ENCODE results near the gene SEZ6. TPM values are rescaled to one million over a fixed set of nuclear protein-coding genes. Genes with fewer than 3 reads are reported as not detected.

SEZ6 gene
- total and polyA plus RNA-seq, 4 donors, result 0.07 to 0.54 (median 0.18) TPM; not detected in 1

GRCh38 chr17:29014716-29015115 is 8.9 kb upstream of the SEZ6 start:
- TF ChIP-seq CTCF (IDR thresholded peaks at IDR 0.05; ENCODE audit: control extremely low read depth, extremely low read depth), result no peak
- H3K4me3 ChIP-seq, result no peak overlapping the region
- WGBS, 2 donors, result 68 to 70% methylated on average over 5 of the region's 5 CpGs
- H3K9ac ChIP-seq (ENCODE audit: insufficient read depth in 1 of 2, low read length in 2 of 2), result no peak overlapping the region
- H3K27me3 ChIP-seq (ENCODE audit: control insufficient read depth in 3 of 3, insufficient read depth in 3 of 3, low read length in 2 of 3), result peaks cover 7 to 34% (median 17%) of the 10 kb centered on the region in 3 donors
- H3K36me3 ChIP-seq (ENCODE audit: control insufficient read depth in 4 of 4, insufficient read depth in 4 of 4, low read length in 4 of 4), result no peaks in the 10 kb centered on the region
- H3K9me3 ChIP-seq (ENCODE audit: control insufficient read depth in 4 of 4, insufficient read depth in 3 of 4, low read length in 3 of 4), result no peaks in the 10 kb centered on the region
- DNase-seq (no peak), ATAC-seq (ENCODE audit: insufficient read depth, low FRiP score) (no peak)
- H3K27ac ChIP-seq (ENCODE audit: low read depth in 1 of 2, low read length in 1 of 2), result no peak overlapping the region
- H3K4me1 ChIP-seq (ENCODE audit: control insufficient read depth in 5 of 5, insufficient read depth in 5 of 5, low read length in 5 of 5), result peaks cover 0 to 4% (median 0%) of the 10 kb centered on the region in 5 donors

GRCh38 chr17:29012535-29012934 is 6.7 kb upstream of the SEZ6 start:
- no peak overlapping the region for H3K4me3 ChIP-seq
- ATAC-seq (ENCODE audit: insufficient read depth, low FRiP score) (no peak), DNase-seq (no peak)
- H3K27me3 ChIP-seq (ENCODE audit: control insufficient read depth in 3 of 3, insufficient read depth in 3 of 3, low read length in 2 of 3), result peaks cover 2 to 27% (median 11%) of the 10 kb centered on the region in 3 donors
- H3K27ac ChIP-seq (ENCODE audit: low read depth in 1 of 2, low read length in 1 of 2), result no peak overlapping the region
- peaks cover 0 to 3% (median 0%) of the 10 kb centered on the region in 4 donors for H3K9me3 ChIP-seq (ENCODE audit: control insufficient read depth in 4 of 4, insufficient read depth in 3 of 4, low read length in 3 of 4)
- H3K9ac ChIP-seq (ENCODE audit: insufficient read depth in 1 of 2, low read length in 2 of 2), result no peak overlapping the region
- H3K4me1 ChIP-seq (ENCODE audit: control insufficient read depth in 5 of 5, insufficient read depth in 5 of 5, low read length in 5 of 5), result no peaks in the 10 kb centered on the region
- WGBS, 2 donors, result 82 to 94% methylated on average over 1 of the region's 1 CpG
- TF ChIP-seq CTCF (IDR thresholded peaks at IDR 0.05; ENCODE audit: control extremely low read depth, extremely low read depth), result no peak
- H3K36me3 ChIP-seq (ENCODE audit: control insufficient read depth in 4 of 4, insufficient read depth in 4 of 4, low read length in 4 of 4), result no peaks in the 10 kb centered on the region

GRCh38 chr17:29010586-29010985 is 4.8 kb upstream of the SEZ6 start:
- DNase-seq (no peak), ATAC-seq (ENCODE audit: insufficient read depth, low FRiP score) (no peak)
- Histone ChIP-seq H3K4me3 (no peak overlapping the region), H3K27ac (ENCODE audit: low read depth in 1 of 2, low read length in 1 of 2) (no peak overlapping the region), H3K36me3 (ENCODE audit: control insufficient read depth in 4 of 4, insufficient read depth in 4 of 4, low read length in 4 of 4) (no peaks in the 10 kb centered on the region), H3K9ac (ENCODE audit: insufficient read depth in 1 of 2, low read length in 2 of 2) (no peak overlapping the region), H3K27me3 (ENCODE audit: control insufficient read depth in 3 of 3, insufficient read depth in 3 of 3, low read length in 2 of 3) (peaks cover 0 to 17% (median 7%) of the 10 kb centered on the region in 3 donors), H3K4me1 (ENCODE audit: control insufficient read depth in 5 of 5, insufficient read depth in 5 of 5, low read length in 5 of 5) (peaks cover 0 to 2% (median 0%) of the 10 kb centered on the region in 5 donors), H3K9me3 (ENCODE audit: control insufficient read depth in 4 of 4, insufficient read depth in 3 of 4, low read length in 3 of 4) (peaks cover 0 to 3% (median 0%) of the 10 kb centered on the region in 4 donors)
- WGBS, 2 donors, result 69 to 78% methylated on average over 7 of the region's 7 CpGs
- no peak for TF ChIP-seq CTCF (IDR thresholded peaks at IDR 0.05; ENCODE audit: control extremely low read depth, extremely low read depth)

GRCh38 chr17:29010129-29010528 is 4.3 kb upstream of the SEZ6 start:
- ATAC-seq (ENCODE audit: insufficient read depth, low FRiP score) (no peak), DNase-seq (no peak)
- WGBS, 2 donors, result 21 to 30% methylated on average over 3 of the region's 3 CpGs
- Histone ChIP-seq H3K36me3 (ENCODE audit: control insufficient read depth in 4 of 4, insufficient read depth in 4 of 4, low read length in 4 of 4) (no peaks in the 10 kb centered on the region), H3K4me3 (no peak overlapping the region), H3K9ac (ENCODE audit: insufficient read depth in 1 of 2, low read length in 2 of 2) (no peak overlapping the region), H3K27me3 (ENCODE audit: control insufficient read depth in 3 of 3, insufficient read depth in 3 of 3, low read length in 2 of 3) (peaks cover under 1 to 20% (median 7%) of the 10 kb centered on the region in 3 donors), H3K9me3 (ENCODE audit: control insufficient read depth in 4 of 4, insufficient read depth in 3 of 4, low read length in 3 of 4) (peaks cover 0 to 5% (median 0%) of the 10 kb centered on the region in 4 donors), H3K27ac (ENCODE audit: low read depth in 1 of 2, low read length in 1 of 2) (no peak overlapping the region), H3K4me1 (ENCODE audit: control insufficient read depth in 5 of 5, insufficient read depth in 5 of 5, low read length in 5 of 5) (peaks cover 0 to 2% (median 0%) of the 10 kb centered on the region in 5 donors)
- TF ChIP-seq CTCF (IDR thresholded peaks at IDR 0.05; ENCODE audit: control extremely low read depth, extremely low read depth), result no peak

Data from lung (tissue), 12 donors.